ENCODE results near the gene CFAP20DC.

Gene CFAP20DC

GRCh38 chr3:58861551-58861950, 188.3 kb downstream of the CFAP20DC start:
- CTCF ChIA-PET, result interaction anchor here (0.8 kb wide), 1 partner anchor 32 kb away, joined by 3 read pairs; no protein-coding TSS in a partner anchor
- no peak for TF ChIP-seq ZNF776 (tag by site-specific recombination; IDR thresholded peaks at IDR 0.05; ENCODE audit: borderline replicate concordance)
- no peak for TF ChIP-seq ZNF350 (tag by site-specific recombination; IDR thresholded peaks at IDR 0.05)
- TF ChIP-seq ZNF184 (tag by site-specific recombination; IDR thresholded peaks at IDR 0.05), result no peak
- TF ChIP-seq, protein P1, sequence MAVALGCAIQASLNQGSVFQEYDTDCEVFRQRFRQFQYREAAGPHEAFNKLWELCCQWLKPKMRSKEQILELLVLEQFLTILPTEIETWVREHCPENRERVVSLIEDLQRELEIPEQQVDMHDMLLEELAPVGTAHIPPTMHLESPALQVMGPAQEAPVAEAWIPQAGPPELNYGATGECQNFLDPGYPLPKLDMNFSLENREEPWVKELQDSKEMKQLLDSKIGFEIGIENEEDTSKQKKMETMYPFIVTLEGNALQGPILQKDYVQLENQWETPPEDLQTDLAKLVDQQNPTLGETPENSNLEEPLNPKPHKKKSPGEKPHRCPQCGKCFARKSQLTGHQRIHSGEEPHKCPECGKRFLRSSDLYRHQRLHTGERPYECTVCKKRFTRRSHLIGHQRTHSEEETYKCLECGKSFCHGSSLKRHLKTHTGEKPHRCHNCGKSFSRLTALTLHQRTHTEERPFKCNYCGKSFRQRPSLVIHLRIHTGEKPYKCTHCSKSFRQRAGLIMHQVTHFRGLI (tag by site-specific recombination; IDR thresholded peaks at IDR 0.05), result no peak
- TF ChIP-seq MZF1 (tag by site-specific recombination; IDR thresholded peaks at IDR 0.05; ENCODE audit: borderline replicate concordance), result no peak
- TF ChIP-seq ZNF362 (tag by site-specific recombination; IDR thresholded peaks at IDR 0.05), result no peak
- no peak for TF ChIP-seq ZFP69B (tag by site-specific recombination; IDR thresholded peaks at IDR 0.05)
- TF ChIP-seq SP2 (tag by site-specific recombination; IDR thresholded peaks at IDR 0.05), result no peak
- no peak for TF ChIP-seq GLIS2 (tag by site-specific recombination; IDR thresholded peaks at IDR 0.05)
- Histone ChIP-seq H3K36me3 (ENCODE audit: control insufficient read depth in 2 of 2, insufficient read depth in 1 of 2, low read length in 2 of 2) (no peaks in the 10 kb centered on the region), H3K4me3 (ENCODE audit: low read depth, low read length) (no peak overlapping the region), H3K27ac (ENCODE audit: extremely low read depth, low read depth, low read length) (no peak overlapping the region), H3K9me3 (ENCODE audit: control insufficient read depth, insufficient read depth, low read depth, low read length) (no peaks in the 10 kb centered on the region), H3K4me1 (ENCODE audit: control insufficient read depth, insufficient read depth, low read length) (no peaks in the 10 kb centered on the region)
- POLR2A ChIA-PET, result no interaction called here

GRCh38 chr3:58858126-58858525, 191.7 kb downstream of the CFAP20DC start:
- Histone ChIP-seq H3K36me3 (ENCODE audit: control insufficient read depth in 2 of 2, insufficient read depth in 1 of 2, low read length in 2 of 2) (no peaks in the 10 kb centered on the region), H3K4me1 (ENCODE audit: control insufficient read depth, insufficient read depth, low read length) (no peaks in the 10 kb centered on the region), H3K9me3 (ENCODE audit: control insufficient read depth, insufficient read depth, low read depth, low read length) (no peaks in the 10 kb centered on the region), H3K27ac (ENCODE audit: extremely low read depth, low read depth, low read length) (no peak overlapping the region), H3K4me3 (ENCODE audit: low read depth, low read length) (no peak overlapping the region)
- POLR2A ChIA-PET, result no interaction called here
- CTCF ChIA-PET, result no interaction called here
- TF ChIP-seq HOXC10 (CRISPR knock-in tag; IDR thresholded peaks at IDR 0.05), result no peak
- TF ChIP-seq ZNF670 (tag by site-specific recombination; IDR thresholded peaks at IDR 0.05; ENCODE audit: low read depth), result no peak
- TF ChIP-seq, protein P2, sequence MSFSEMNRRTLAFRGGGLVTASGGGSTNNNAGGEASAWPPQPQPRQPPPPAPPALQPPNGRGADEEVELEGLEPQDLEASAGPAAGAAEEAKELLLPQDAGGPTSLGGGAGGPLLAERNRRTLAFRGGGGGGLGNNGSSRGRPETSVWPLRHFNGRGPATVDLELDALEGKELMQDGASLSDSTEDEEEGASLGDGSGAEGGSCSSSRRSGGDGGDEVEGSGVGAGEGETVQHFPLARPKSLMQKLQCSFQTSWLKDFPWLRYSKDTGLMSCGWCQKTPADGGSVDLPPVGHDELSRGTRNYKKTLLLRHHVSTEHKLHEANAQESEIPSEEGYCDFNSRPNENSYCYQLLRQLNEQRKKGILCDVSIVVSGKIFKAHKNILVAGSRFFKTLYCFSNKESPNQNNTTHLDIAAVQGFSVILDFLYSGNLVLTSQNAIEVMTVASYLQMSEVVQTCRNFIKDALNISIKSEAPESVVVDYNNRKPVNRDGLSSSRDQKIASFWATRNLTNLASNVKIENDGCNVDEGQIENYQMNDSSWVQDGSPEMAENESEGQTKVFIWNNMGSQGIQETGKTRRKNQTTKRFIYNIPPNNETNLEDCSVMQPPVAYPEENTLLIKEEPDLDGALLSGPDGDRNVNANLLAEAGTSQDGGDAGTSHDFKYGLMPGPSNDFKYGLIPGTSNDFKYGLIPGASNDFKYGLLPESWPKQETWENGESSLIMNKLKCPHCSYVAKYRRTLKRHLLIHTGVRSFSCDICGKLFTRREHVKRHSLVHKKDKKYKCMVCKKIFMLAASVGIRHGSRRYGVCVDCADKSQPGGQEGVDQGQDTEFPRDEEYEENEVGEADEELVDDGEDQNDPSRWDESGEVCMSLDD (tag by site-specific recombination; IDR thresholded peaks at IDR 0.05), result no peak
- no peak for TF ChIP-seq ZNF16 (tag by site-specific recombination; IDR thresholded peaks at IDR 0.05; ENCODE audit: low read depth)
- TF ChIP-seq, protein P3, sequence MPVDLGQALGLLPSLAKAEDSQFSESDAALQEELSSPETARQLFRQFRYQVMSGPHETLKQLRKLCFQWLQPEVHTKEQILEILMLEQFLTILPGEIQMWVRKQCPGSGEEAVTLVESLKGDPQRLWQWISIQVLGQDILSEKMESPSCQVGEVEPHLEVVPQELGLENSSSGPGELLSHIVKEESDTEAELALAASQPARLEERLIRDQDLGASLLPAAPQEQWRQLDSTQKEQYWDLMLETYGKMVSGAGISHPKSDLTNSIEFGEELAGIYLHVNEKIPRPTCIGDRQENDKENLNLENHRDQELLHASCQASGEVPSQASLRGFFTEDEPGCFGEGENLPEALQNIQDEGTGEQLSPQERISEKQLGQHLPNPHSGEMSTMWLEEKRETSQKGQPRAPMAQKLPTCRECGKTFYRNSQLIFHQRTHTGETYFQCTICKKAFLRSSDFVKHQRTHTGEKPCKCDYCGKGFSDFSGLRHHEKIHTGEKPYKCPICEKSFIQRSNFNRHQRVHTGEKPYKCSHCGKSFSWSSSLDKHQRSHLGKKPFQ (tag by site-specific recombination; IDR thresholded peaks at IDR 0.05), result no peak
- no peak for TF ChIP-seq YY2 (tag by site-specific recombination; IDR thresholded peaks at IDR 0.05)
- TF ChIP-seq ZNF660 (tag by site-specific recombination; IDR thresholded peaks at IDR 0.05), result no peak
- TF ChIP-seq OSR2 (tag by site-specific recombination; IDR thresholded peaks at IDR 0.05), result no peak
- TF ChIP-seq ZNF292 (tag by site-specific recombination; IDR thresholded peaks at IDR 0.05; ENCODE audit: borderline replicate concordance, low read depth), result no peak
- no peak for TF ChIP-seq TCF7L2 (IDR thresholded peaks at IDR 0.05; ENCODE audit: borderline replicate concordance, low read depth, low read length)
- TF ChIP-seq ZBTB1 (tag by site-specific recombination; IDR thresholded peaks at IDR 0.05), result no peak
- TF ChIP-seq ZNF132 (tag by site-specific recombination; IDR thresholded peaks at IDR 0.05; ENCODE audit: borderline replicate concordance), result no peak
- TF ChIP-seq ZNF362 (tag by site-specific recombination; IDR thresholded peaks at IDR 0.05), result no peak
- TF ChIP-seq INSM2 (tag by site-specific recombination; IDR thresholded peaks at IDR 0.05), result no peak
- TF ChIP-seq SCRT1 (tag by site-specific recombination; IDR thresholded peaks at IDR 0.05; ENCODE audit: borderline replicate concordance), result no peak
- TF ChIP-seq ZNF529 (tag by site-specific recombination; IDR thresholded peaks at IDR 0.05; ENCODE audit: insufficient replicate concordance), result no peak
- TF ChIP-seq ZNF394 (tag by site-specific recombination; IDR thresholded peaks at IDR 0.05; ENCODE audit: borderline replicate concordance), result no peak

Measured in HEK293 (cell line).